IMR-90 (cell line): ENCODE results near the gene RAB26. TPM values are rescaled to one million over a fixed set of nuclear protein-coding genes. Genes with fewer than 3 reads are reported as not detected.

ENCODE experiments used
- ATAC-seq: fragments of 200-7000 bp; cut with Tn5 transposase; 2 replicates; pipeline ENCODE4 v1.9.1; 2020; ENCODE audit warnings: low read depth, mild to moderate bottlenecking, moderate library complexity
- BruUV-seq: library from RNA; stranded (reverse); fragments of 400-500 nt; replicated peaks from 2 replicates; lab custom pipeline; 2021; lab: Mats Ljungman, UMichigan
- CTCF ChIA-PET: fragments of 300-600 bp; formaldehyde crosslinking; extraction: SDS; loops from one replicate; lab custom pipeline; 2021; ENCODE audit warnings: antibody characterized with exemption; lab: Yijun Ruan, JAX
- POLR2A ChIA-PET: fragments of 300-600 bp; sonication (Branson Sonifier 250); formaldehyde crosslinking; loops from one replicate; lab custom pipeline; 2022; ENCODE audit warnings: antibody characterized with exemption; ENCODE audit not compliant: unreplicated experiment; lab: Charles Lee
- DNase-seq: peaks from one replicate; pipeline ENCODE4 v3.0.0; 2013
- H2AFZ ChIP-seq: replicated peaks from 2 replicates; pipeline ENCODE3; 2013; ENCODE audit warnings: low read length, mild to moderate bottlenecking; ENCODE audit not compliant: poor library complexity
- H2AK5ac ChIP-seq: 2 replicates; pipeline ENCODE4 v1.6.1; 2013; ENCODE audit warnings: low read depth, low read length, inconsistent platforms
- H2AK9ac ChIP-seq: replicated peaks from 2 replicates; pipeline ENCODE3; 2013; ENCODE audit warnings: mild to moderate bottlenecking, low read depth, low read length, moderate library complexity; ENCODE audit not compliant: poor library complexity
- H2BK120ac ChIP-seq: 2 replicates; pipeline ENCODE4 v1.6.1; 2013; ENCODE audit warnings: low read depth, low read length, inconsistent platforms
- H2BK15ac ChIP-seq: 3 replicates; pipeline ENCODE4 v1.6.1; 2013; ENCODE audit warnings: low read depth, low read length, inconsistent platforms
- H2BK20ac ChIP-seq: 2 replicates; pipeline ENCODE4 v1.6.1; 2013; ENCODE audit warnings: low read depth, mild to moderate bottlenecking, inconsistent platforms, low read length, moderate library complexity
- H2BK5ac ChIP-seq: 2 replicates; pipeline ENCODE4 v1.6.1; 2013; ENCODE audit warnings: mild to moderate bottlenecking, low read depth, low read length, inconsistent platforms; ENCODE audit not compliant: poor library complexity, severe bottlenecking
- H3K14ac ChIP-seq: replicated peaks from 2 replicates; pipeline ENCODE4 v1.6.1; 2013; ENCODE audit warnings: low read depth, low read length, inconsistent platforms
- H3K18ac ChIP-seq: 2 replicates; pipeline ENCODE4 v1.6.1; 2013; ENCODE audit warnings: low read depth, low read length, control low read depth
- H3K23ac ChIP-seq: 2 replicates; pipeline ENCODE4 v1.6.1; 2013; ENCODE audit warnings: low read depth, low read length, inconsistent platforms
- H3K27ac ChIP-seq: 2 replicates; pipeline ENCODE4 v1.5.1; 2013; ENCODE audit warnings: mild to moderate bottlenecking, control low read depth, low read length; ENCODE audit not compliant: insufficient read depth
- H3K27me3 ChIP-seq: 2 replicates; pipeline ENCODE4 v1.6.1; 2013; ENCODE audit warnings: low read length; ENCODE audit not compliant: control insufficient read depth, insufficient read depth
- H3K36me3 ChIP-seq: 2 replicates; pipeline ENCODE4 v1.6.1; 2013; ENCODE audit warnings: low read length, mixed read lengths; ENCODE audit not compliant: control insufficient read depth, insufficient read depth
- H3K4ac ChIP-seq: 2 replicates; pipeline ENCODE4 v1.6.1; 2013; ENCODE audit warnings: low read depth, low read length, inconsistent platforms
- H3K4me1 ChIP-seq: 2 replicates; pipeline ENCODE4 v1.6.1; 2013; ENCODE audit warnings: low read length, mixed read lengths; ENCODE audit not compliant: control insufficient read depth, insufficient read depth
- H3K4me2 ChIP-seq: 2 replicates; pipeline ENCODE4 v1.6.1; 2013; ENCODE audit warnings: low read depth, mild to moderate bottlenecking, control low read depth, low read length, moderate library complexity
- H3K4me3 ChIP-seq: 2 replicates; pipeline ENCODE4 v1.5.1; 2013; ENCODE audit warnings: low read depth, mild to moderate bottlenecking, control low read depth, low read length, moderate library complexity; ENCODE audit not compliant: insufficient read depth
- H3K56ac ChIP-seq: 2 replicates; pipeline ENCODE4 v1.6.1; 2013; ENCODE audit warnings: low read length, inconsistent platforms; ENCODE audit not compliant: insufficient read depth; ENCODE audit errors: extremely low read depth
- H3K79me1 ChIP-seq, 2 experiments: 2 replicates each; pipeline ENCODE4 v1.6.1; 2013; ENCODE audit warnings: low read length in 2 of 2, inconsistent platforms in 1 of 2, low read depth in 1 of 2
- H3K9ac ChIP-seq: 2 replicates; pipeline ENCODE4 v1.6.1; 2013; ENCODE audit warnings: low read depth, low read length, control low read depth
- H3K9me1 ChIP-seq: 2 replicates; pipeline ENCODE4 v1.6.1; 2013; ENCODE audit warnings: low read length, inconsistent platforms; ENCODE audit not compliant: insufficient read depth
- H3K9me3 ChIP-seq: 2 replicates; pipeline ENCODE4 v1.6.1; 2013; ENCODE audit warnings: low read length; ENCODE audit not compliant: control insufficient read depth, insufficient read depth
- H4K20me1 ChIP-seq: 2 replicates; pipeline ENCODE4 v1.6.1; 2013; ENCODE audit warnings: low read length, inconsistent platforms; ENCODE audit not compliant: insufficient read depth
- H4K5ac ChIP-seq: 2 replicates; pipeline ENCODE4 v1.6.1; 2013; ENCODE audit warnings: mild to moderate bottlenecking, low read depth, low read length, control low read depth
- H4K8ac ChIP-seq, 2 experiments: 2 replicates each; pipeline ENCODE4 v1.6.1; 2013; ENCODE audit warnings: low read depth in 2 of 2, low read length in 2 of 2, control low read depth in 1 of 2, inconsistent platforms in 1 of 2
- H4K91ac ChIP-seq: 2 replicates; pipeline ENCODE4 v1.6.1; 2013; ENCODE audit warnings: low read depth, low read length, inconsistent platforms; ENCODE audit not compliant: insufficient read depth
- BHLHE40 ChIP-seq: fragments of 150-350 bp; IDR thresholded peaks from 2 replicates; pipeline ENCODE4 v1.6.1; 2016; ENCODE audit warnings: mild to moderate bottlenecking, low read depth, low read length
- CEBPB ChIP-seq: IDR thresholded peaks from 2 replicates; pipeline ENCODE4 v1.6.1; 2012; ENCODE audit warnings: low read depth, low read length, improper control_type of control experiment
- CHD1 ChIP-seq: IDR thresholded peaks from 2 replicates; pipeline ENCODE4 v1.6.1; 2012; ENCODE audit warnings: low read depth, low read length, improper control_type of control experiment
- FOS ChIP-seq: fragments of 150-350 bp; IDR thresholded peaks from 2 replicates; pipeline ENCODE4 v1.6.1; 2016; ENCODE audit warnings: low read depth, low read length
- MAFK ChIP-seq: IDR thresholded peaks from 2 replicates; pipeline ENCODE4 v1.6.1; 2012; ENCODE audit warnings: low read depth, low read length, improper control_type of control experiment
- MAZ ChIP-seq: IDR thresholded peaks from 2 replicates; pipeline ENCODE4 v1.6.1; 2012; ENCODE audit warnings: low read depth, mild to moderate bottlenecking, low read length, improper control_type of control experiment, moderate library complexity, borderline replicate concordance
- MXI1 ChIP-seq: IDR thresholded peaks from 2 replicates; pipeline ENCODE4 v1.6.1; 2012; ENCODE audit warnings: low read depth, mild to moderate bottlenecking, low read length, moderate library complexity, borderline replicate concordance
- NFE2L2 ChIP-seq: fragments of 150-350 bp; IDR thresholded peaks from 2 replicates; pipeline ENCODE4 v1.6.1; 2016; ENCODE audit warnings: low read depth, mild to moderate bottlenecking, low read length
- POLR2A ChIP-seq: IDR thresholded peaks from 2 replicates; pipeline ENCODE4 v1.6.1; 2012; ENCODE audit warnings: mild to moderate bottlenecking, low read depth, low read length
- RAD21 ChIP-seq: IDR thresholded peaks from 2 replicates; pipeline ENCODE4 v1.6.1; 2012; ENCODE audit warnings: low read length, improper control_type of control experiment
- RCOR1 ChIP-seq: IDR thresholded peaks from 2 replicates; pipeline ENCODE4 v1.6.1; 2012; ENCODE audit warnings: mild to moderate bottlenecking, low read length, improper control_type of control experiment; ENCODE audit not compliant: insufficient replicate concordance
- RFX5 ChIP-seq: IDR thresholded peaks from 2 replicates; pipeline ENCODE4 v1.8.0; 2012; ENCODE audit warnings: low read depth, mild to moderate bottlenecking, low read length, moderate library complexity
- SMC3 ChIP-seq: fragments of 150-350 bp; IDR thresholded peaks from 2 replicates; pipeline ENCODE4 v1.6.1; 2016; ENCODE audit warnings: low read depth, mild to moderate bottlenecking, antibody characterized with exemption, low read length, moderate library complexity
- WGBS, 2 experiments: methylation state at CpG; one replicate each; pipeline versions ENCODE4 v1.1.5 to v1.1.7; 2013; ENCODE audit warnings: missing lambda C conversion rate in 2 of 2; ENCODE audit not compliant: insufficient read length in 1 of 2; ENCODE audit errors: extremely low coverage in 2 of 2; 5-methylcytosine and 5-hydroxymethylcytosine counted together
- dilution Hi-C: fragments of 300-500 bp; cut with HindIII; formaldehyde crosslinking; loops from one replicate; pipeline ENCODE4 v1.14.3; 2018; ENCODE audit warnings: low sequenced_read_pairs; ENCODE audit not compliant: unreplicated experiment
- in situ Hi-C: fragments of 300-500 bp; cut with MboI; formaldehyde crosslinking; loops from 3 replicates; pipeline ENCODE4 v1.14.3; 2019; ENCODE audit warnings: low sequenced_read_pairs, inconsistent platforms, mixed read lengths
- intact Hi-C: fragments of 100-400 bp; cut with micrococcal nuclease; formaldehyde crosslinking; loops from 2 replicates; pipeline ENCODE4 v1.10.0; 2022
- polyA plus RNA-seq, 3 experiments: library from polyadenylated mRNA; depleted of rRNA; stranded (reverse); fragments of >200 nt; gene quantifications; 2 replicates each; pipeline ENCODE4 v1.2.3, GENCODE V29; 2012; ENCODE audit warnings: low replicate concordance in 1 of 3
- total RNA-seq: library from RNA; depleted of rRNA; stranded (reverse); fragments of >200 nt; gene quantifications from 2 replicates; pipeline ENCODE4 v1.2.3, GENCODE V29; 2012
- TF ChIP-seq, protein P1 (sequence below): fragments of 150-350 bp; IDR thresholded peaks from 2 replicates; pipeline ENCODE4 v1.6.1; 2016; ENCODE audit warnings: low read depth, mild to moderate bottlenecking, low read length, moderate library complexity, borderline replicate concordance
- TF ChIP-seq, protein P2 (sequence below): fragments of 150-350 bp; IDR thresholded peaks from 2 replicates; pipeline ENCODE4 v1.6.1; 2017; ENCODE audit warnings: mild to moderate bottlenecking, antibody characterized with exemption, low read length, low read depth
- TF ChIP-seq, protein P3 (sequence below): conservative IDR thresholded peaks from 2 replicates; pipeline ENCODE4 v1.5.1; 2012; ENCODE audit warnings: mild to moderate bottlenecking, low read depth, low read length, improper control_type of control experiment

RAB26 gene
- total and polyA plus RNA-seq, 2 of the 4 experiments (the other 2 are of a cell fraction): 1.1 to 4.5 TPM

DNA sequence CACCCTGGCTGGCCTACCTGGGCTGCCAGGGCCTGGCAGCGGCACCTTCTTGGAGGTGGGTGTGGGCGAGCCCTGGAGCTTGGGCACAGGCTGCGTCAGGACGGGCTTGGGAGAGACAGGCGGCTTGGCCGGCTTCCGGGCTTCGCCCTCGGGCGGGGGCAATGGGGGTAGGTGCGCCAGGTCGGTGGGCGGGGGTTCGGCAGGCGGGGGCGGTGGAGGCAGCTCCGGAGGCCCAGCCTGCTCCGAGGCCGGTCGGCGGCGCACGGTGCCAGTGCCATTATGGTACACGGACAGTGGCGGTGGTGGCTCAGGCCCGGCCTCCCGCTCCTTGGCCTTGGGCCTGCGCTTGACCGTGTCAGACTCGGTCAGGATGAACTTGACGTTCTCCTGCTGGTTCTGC, 31.2 kb downstream of the RAB26 start:
- BruUV-seq: no TSS peak
- H3K4me2 ChIP-seq: no peak overlapping the region
- no peak overlapping the region for H3K4ac ChIP-seq
- POLR2A ChIA-PET: no interaction called here
- intact Hi-C loops (no loop called here), in situ Hi-C loops (no loop called here), dilution Hi-C loops (no loop called here)
- CTCF ChIA-PET: no interaction called here
- no peaks in the 10 kb centered on the region for H3K9me3 ChIP-seq
- H3K79me1 ChIP-seq: no peaks in the 10 kb centered on the region
- no peak overlapping the region for H2BK15ac ChIP-seq
- peaks cover 31% of the 10 kb centered on the region for H3K36me3 ChIP-seq
- H2AK9ac ChIP-seq: no peak overlapping the region
- no peak overlapping the region for H3K9ac ChIP-seq
- TF ChIP-seq RFX5: no peak
- TF ChIP-seq CHD1: no peak
- TF ChIP-seq SMC3: no peak
- no peak for TF ChIP-seq CEBPB
- no peak for TF ChIP-seq MAFK
- TF ChIP-seq, protein P1, sequence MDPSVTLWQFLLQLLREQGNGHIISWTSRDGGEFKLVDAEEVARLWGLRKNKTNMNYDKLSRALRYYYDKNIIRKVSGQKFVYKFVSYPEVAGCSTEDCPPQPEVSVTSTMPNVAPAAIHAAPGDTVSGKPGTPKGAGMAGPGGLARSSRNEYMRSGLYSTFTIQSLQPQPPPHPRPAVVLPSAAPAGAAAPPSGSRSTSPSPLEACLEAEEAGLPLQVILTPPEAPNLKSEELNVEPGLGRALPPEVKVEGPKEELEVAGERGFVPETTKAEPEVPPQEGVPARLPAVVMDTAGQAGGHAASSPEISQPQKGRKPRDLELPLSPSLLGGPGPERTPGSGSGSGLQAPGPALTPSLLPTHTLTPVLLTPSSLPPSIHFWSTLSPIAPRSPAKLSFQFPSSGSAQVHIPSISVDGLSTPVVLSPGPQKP: no peak
- TF ChIP-seq, protein P2, sequence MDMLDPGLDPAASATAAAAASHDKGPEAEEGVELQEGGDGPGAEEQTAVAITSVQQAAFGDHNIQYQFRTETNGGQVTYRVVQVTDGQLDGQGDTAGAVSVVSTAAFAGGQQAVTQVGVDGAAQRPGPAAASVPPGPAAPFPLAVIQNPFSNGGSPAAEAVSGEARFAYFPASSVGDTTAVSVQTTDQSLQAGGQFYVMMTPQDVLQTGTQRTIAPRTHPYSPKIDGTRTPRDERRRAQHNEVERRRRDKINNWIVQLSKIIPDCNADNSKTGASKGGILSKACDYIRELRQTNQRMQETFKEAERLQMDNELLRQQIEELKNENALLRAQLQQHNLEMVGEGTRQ: no peak
- no peak for TF ChIP-seq MAZ
- TF ChIP-seq POLR2A: no peak
- TF ChIP-seq, protein P3, sequence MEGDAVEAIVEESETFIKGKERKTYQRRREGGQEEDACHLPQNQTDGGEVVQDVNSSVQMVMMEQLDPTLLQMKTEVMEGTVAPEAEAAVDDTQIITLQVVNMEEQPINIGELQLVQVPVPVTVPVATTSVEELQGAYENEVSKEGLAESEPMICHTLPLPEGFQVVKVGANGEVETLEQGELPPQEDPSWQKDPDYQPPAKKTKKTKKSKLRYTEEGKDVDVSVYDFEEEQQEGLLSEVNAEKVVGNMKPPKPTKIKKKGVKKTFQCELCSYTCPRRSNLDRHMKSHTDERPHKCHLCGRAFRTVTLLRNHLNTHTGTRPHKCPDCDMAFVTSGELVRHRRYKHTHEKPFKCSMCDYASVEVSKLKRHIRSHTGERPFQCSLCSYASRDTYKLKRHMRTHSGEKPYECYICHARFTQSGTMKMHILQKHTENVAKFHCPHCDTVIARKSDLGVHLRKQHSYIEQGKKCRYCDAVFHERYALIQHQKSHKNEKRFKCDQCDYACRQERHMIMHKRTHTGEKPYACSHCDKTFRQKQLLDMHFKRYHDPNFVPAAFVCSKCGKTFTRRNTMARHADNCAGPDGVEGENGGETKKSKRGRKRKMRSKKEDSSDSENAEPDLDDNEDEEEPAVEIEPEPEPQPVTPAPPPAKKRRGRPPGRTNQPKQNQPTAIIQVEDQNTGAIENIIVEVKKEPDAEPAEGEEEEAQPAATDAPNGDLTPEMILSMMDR: no peak
- TF ChIP-seq RAD21: no peak
- TF ChIP-seq MXI1: no peak
- TF ChIP-seq FOS: no peak
- TF ChIP-seq RCOR1: no peak
- no peak for TF ChIP-seq BHLHE40
- TF ChIP-seq NFE2L2: no peak
- no peak overlapping the region for H2AFZ ChIP-seq
- H2BK20ac ChIP-seq: no peak overlapping the region
- H2BK120ac ChIP-seq: no peak overlapping the region
- no peak overlapping the region for H4K5ac ChIP-seq
- no peak overlapping the region for H2BK5ac ChIP-seq
- 98% methylated on average over 22 of the region's 31 CpGs; no CpG with 5 or more reads in 1 of the 2 experiments for WGBS, 2 experiments
- no peak overlapping the region for H3K14ac ChIP-seq
- no peaks in the 10 kb centered on the region for H3K27me3 ChIP-seq
- H3K27ac ChIP-seq: no peak overlapping the region
- no peak overlapping the region for H2AK5ac ChIP-seq
- H3K23ac ChIP-seq: no peak overlapping the region
- no peak overlapping the region for H3K4me3 ChIP-seq
- H3K9me1 ChIP-seq: peaks cover 3% of the 10 kb centered on the region; the same call in 1 of the 2 replicates
- no peak overlapping the region for H4K8ac ChIP-seq
- H4K91ac ChIP-seq: no peak overlapping the region
- H3K56ac ChIP-seq: no peak overlapping the region
- H3K18ac ChIP-seq: no peak overlapping the region
- peaks cover 7% of the 10 kb centered on the region; the same call in 1 of the 2 replicates for H4K20me1 ChIP-seq
- DNase-seq (no peak), ATAC-seq (no peak)
- H3K4me1 ChIP-seq: no peaks in the 10 kb centered on the region
